ENCODE results near the gene ZNF474.

The ZNF474 gene

GRCh38 chr5:122097391-122097790, 32.0 kb upstream of the ZNF474 start:
- no peaks in the 10 kb centered on the region for H3K9me3 ChIP-seq (ENCODE audit: control insufficient read depth, low read length)
- H3K4me1 ChIP-seq: no peaks in the 10 kb centered on the region
- no peak overlapping the region for H3K27ac ChIP-seq
- H3K36me3 ChIP-seq (ENCODE audit: control insufficient read depth, insufficient read depth, low read length): no peaks in the 10 kb centered on the region
- no peak overlapping the region for H3K4me3 ChIP-seq (ENCODE audit: low read depth, low read length)
- no peak overlapping the region for H2AFZ ChIP-seq
- no peak overlapping the region for H3K4me2 ChIP-seq (ENCODE audit: low read length)
- no peaks in the 10 kb centered on the region for H3K79me2 ChIP-seq
- no peaks in the 10 kb centered on the region for H3K27me3 ChIP-seq (ENCODE audit: control insufficient read depth, insufficient read depth, low read length)
- no peak overlapping the region for H3K9ac ChIP-seq
- no peak for TF ChIP-seq CTCF (IDR thresholded peaks at IDR 0.05)

GRCh38 chr5:122099060-122099790, 30.1 kb upstream of the ZNF474 start:
- TF ChIP-seq CTCF (IDR thresholded peaks at IDR 0.05): no peak
- Histone ChIP-seq H3K4me1 (no peaks in the 10 kb centered on the region), H3K4me3 (ENCODE audit: low read depth, low read length) (no peak overlapping the region), H3K4me2 (ENCODE audit: low read length) (no peak overlapping the region), H3K9me3 (ENCODE audit: control insufficient read depth, low read length) (no peaks in the 10 kb centered on the region), H3K27me3 (ENCODE audit: control insufficient read depth, insufficient read depth, low read length) (no peaks in the 10 kb centered on the region), H3K9ac (no peak overlapping the region), H2AFZ (no peak overlapping the region), H3K27ac (no peak overlapping the region), H3K36me3 (ENCODE audit: control insufficient read depth, insufficient read depth, low read length) (no peaks in the 10 kb centered on the region), H3K79me2 (no peaks in the 10 kb centered on the region)

GRCh38 chr5:122101636-122102285, 27.6 kb upstream of the ZNF474 start:
- no peaks in the 10 kb centered on the region for H3K36me3 ChIP-seq (ENCODE audit: control insufficient read depth, insufficient read depth, low read length)
- H3K9me3 ChIP-seq (ENCODE audit: control insufficient read depth, low read length): no peaks in the 10 kb centered on the region
- no peak overlapping the region for H3K9ac ChIP-seq
- no peak overlapping the region for H3K4me3 ChIP-seq (ENCODE audit: low read depth, low read length)
- no peak overlapping the region for H3K27ac ChIP-seq
- H2AFZ ChIP-seq: no peak overlapping the region
- H3K4me1 ChIP-seq: no peaks in the 10 kb centered on the region
- no peaks in the 10 kb centered on the region for H3K27me3 ChIP-seq (ENCODE audit: control insufficient read depth, insufficient read depth, low read length)
- no peak overlapping the region for H3K4me2 ChIP-seq (ENCODE audit: low read length)
- peak; percentile 43 for TF ChIP-seq CTCF (IDR thresholded peaks at IDR 0.05)
- H3K79me2 ChIP-seq: no peaks in the 10 kb centered on the region

GRCh38 chr5:122102825-122103224, 26.5 kb upstream of the ZNF474 start:
- Histone ChIP-seq H3K27ac (no peak overlapping the region), H3K79me2 (no peaks in the 10 kb centered on the region), H3K9me3 (ENCODE audit: control insufficient read depth, low read length) (no peaks in the 10 kb centered on the region), H3K36me3 (ENCODE audit: control insufficient read depth, insufficient read depth, low read length) (no peaks in the 10 kb centered on the region), H3K27me3 (ENCODE audit: control insufficient read depth, insufficient read depth, low read length) (no peaks in the 10 kb centered on the region), H3K4me1 (no peaks in the 10 kb centered on the region), H3K4me2 (ENCODE audit: low read length) (no peak overlapping the region), H2AFZ (no peak overlapping the region), H3K4me3 (ENCODE audit: low read depth, low read length) (no peak overlapping the region), H3K9ac (no peak overlapping the region)
- TF ChIP-seq CTCF (IDR thresholded peaks at IDR 0.05): no peak

All from parathyroid adenoma (tissue), 2 donors.